HL-60 (cell line): ENCODE measurements around the gene SLFN5.

Source experiments
- DNase-seq, 2 experiments: peaks; one replicate each; pipeline ENCODE4 v3.0.0-alpha.2; 2010 to 2020; ENCODE audit warnings: low read depth in 1 of 2, low spot score in 1 of 2
- H3K27ac ChIP-seq: fragments of 250-450 bp; sonication (Bioruptor Pico); replicated peaks from 2 replicates; pipeline ENCODE4 v1.5.1; 2020; ENCODE audit warnings: mild to moderate bottlenecking, moderate library complexity
- H3K27me3 ChIP-seq: fragments of 250-450 bp; sonication (Bioruptor Pico); 2 replicates; pipeline ENCODE4 v1.5.1; 2021; ENCODE audit warnings: mild to moderate bottlenecking, moderate library complexity; ENCODE audit not compliant: insufficient read depth, poor library complexity, severe bottlenecking
- H3K4me3 ChIP-seq: replicated peaks from 2 replicates; pipeline ENCODE4 v1.5.1; 2011; ENCODE audit warnings: mild to moderate bottlenecking, control low read depth, low read length; ENCODE audit not compliant: insufficient read depth
- GABPA ChIP-seq: IDR thresholded peaks from 2 replicates; pipeline ENCODE4 v1.6.1; 2012; ENCODE audit warnings: low read depth
- POLR2AphosphoS5 ChIP-seq: IDR thresholded peaks from 2 replicates; pipeline ENCODE4 v1.6.1; 2012; ENCODE audit warnings: low read depth
- SPI1 ChIP-seq: IDR thresholded peaks from 2 replicates; pipeline ENCODE4 v1.6.1; 2012; ENCODE audit warnings: low read depth, mild to moderate bottlenecking, borderline replicate concordance
- TF ChIP-seq, protein P1 (sequence below): IDR thresholded peaks from one replicate; pipeline ENCODE4 v1.5.1; 2011; ENCODE audit warnings: low read length, control low read depth, inconsistent platforms; ENCODE audit not compliant: insufficient read depth
- TF ChIP-seq, protein P2 (sequence below): IDR thresholded peaks from 2 replicates; pipeline ENCODE4 v1.6.1; 2012; ENCODE audit warnings: low read depth; ENCODE audit not compliant: insufficient replicate concordance

SLFN5 gene

DNA sequence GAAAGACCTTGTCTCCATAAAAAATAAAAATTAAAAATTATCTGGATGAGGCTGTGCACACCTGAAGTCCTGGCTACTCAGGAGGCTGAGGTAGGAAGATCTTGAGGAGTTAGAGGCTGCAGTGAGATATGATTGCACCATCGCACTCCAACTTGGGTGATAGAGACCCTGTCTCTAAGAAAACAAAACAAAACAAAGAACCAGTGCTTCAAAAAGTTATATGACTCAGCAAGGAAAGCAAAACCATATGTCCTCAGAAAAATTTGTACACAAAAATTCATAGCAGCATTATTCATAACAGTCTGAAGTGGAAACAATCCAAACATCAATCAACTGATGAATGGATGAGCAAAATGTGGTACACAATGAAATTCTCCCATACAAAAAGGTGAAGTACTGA is 48.9 kb downstream of the SLFN5 start:
- Histone ChIP-seq H3K27ac (no peak overlapping the region), H3K27me3 (no peaks in the 10 kb centered on the region), H3K4me3 (no peak overlapping the region)
- no peak for DNase-seq
- TF ChIP-seq, protein P1, sequence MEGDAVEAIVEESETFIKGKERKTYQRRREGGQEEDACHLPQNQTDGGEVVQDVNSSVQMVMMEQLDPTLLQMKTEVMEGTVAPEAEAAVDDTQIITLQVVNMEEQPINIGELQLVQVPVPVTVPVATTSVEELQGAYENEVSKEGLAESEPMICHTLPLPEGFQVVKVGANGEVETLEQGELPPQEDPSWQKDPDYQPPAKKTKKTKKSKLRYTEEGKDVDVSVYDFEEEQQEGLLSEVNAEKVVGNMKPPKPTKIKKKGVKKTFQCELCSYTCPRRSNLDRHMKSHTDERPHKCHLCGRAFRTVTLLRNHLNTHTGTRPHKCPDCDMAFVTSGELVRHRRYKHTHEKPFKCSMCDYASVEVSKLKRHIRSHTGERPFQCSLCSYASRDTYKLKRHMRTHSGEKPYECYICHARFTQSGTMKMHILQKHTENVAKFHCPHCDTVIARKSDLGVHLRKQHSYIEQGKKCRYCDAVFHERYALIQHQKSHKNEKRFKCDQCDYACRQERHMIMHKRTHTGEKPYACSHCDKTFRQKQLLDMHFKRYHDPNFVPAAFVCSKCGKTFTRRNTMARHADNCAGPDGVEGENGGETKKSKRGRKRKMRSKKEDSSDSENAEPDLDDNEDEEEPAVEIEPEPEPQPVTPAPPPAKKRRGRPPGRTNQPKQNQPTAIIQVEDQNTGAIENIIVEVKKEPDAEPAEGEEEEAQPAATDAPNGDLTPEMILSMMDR, result no peak

DNA sequence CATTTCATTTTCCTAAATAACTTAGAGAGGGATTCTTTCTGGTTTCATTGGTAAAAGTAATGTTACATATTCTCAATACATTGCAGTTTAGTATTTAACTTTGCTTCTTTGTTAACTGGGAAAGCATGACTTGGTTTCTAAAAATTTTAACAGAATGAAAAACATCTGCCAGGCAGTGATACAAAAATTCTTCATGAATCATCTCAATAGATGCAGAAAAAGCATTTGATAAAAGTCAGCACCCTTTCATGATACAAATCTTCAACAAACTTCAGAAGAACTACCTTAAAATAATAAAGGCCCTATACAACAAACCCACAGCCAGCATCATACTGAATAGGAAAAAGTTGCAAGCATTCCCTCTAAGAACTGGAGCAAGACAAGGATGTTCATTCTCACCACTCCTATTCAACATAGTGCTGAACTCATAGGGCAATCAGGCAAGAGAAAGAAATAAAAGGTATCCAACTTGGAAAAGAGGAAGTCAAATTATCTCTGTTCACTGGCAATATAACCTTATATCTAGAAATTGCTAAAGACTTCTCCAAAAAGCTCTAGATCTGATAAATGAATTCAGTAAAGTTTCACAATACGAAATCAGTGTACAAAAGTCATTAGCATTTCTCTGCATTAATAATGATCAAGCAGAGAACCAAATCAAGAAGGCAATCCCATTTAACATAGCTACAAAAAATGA is 50.4 kb downstream of the SLFN5 start:
- no peak overlapping the region for H3K4me3 ChIP-seq
- peak; percentile 88 for TF ChIP-seq SPI1
- TF ChIP-seq, protein P1, result no peak
- H3K27me3 ChIP-seq, result no peaks in the 10 kb centered on the region
- no peak for DNase-seq
- no peak overlapping the region for H3K27ac ChIP-seq

DNA sequence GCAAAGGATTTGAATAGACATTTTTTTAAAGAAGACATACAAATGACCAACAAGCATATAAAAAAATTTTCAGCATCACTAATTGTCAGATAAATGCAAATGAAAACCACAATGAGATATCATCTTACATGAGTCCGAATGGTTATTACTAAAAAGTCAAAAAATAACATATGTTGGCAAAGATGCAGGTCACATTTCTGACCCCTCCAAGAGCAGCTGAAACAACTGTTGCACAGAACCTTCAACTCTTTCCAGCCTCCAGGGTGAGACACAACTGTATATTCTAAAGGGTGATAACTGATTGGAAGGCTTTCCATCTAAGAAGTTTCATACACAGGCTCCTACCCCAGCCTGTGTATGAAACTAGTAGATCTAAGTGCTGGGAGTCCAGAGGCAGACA is 51.9 kb downstream of the SLFN5 start:
- no peaks in the 10 kb centered on the region for H3K27me3 ChIP-seq
- no peak overlapping the region for H3K27ac ChIP-seq
- no peak for TF ChIP-seq GABPA
- DNase-seq, result no peak
- H3K4me3 ChIP-seq, result no peak overlapping the region

DNA sequence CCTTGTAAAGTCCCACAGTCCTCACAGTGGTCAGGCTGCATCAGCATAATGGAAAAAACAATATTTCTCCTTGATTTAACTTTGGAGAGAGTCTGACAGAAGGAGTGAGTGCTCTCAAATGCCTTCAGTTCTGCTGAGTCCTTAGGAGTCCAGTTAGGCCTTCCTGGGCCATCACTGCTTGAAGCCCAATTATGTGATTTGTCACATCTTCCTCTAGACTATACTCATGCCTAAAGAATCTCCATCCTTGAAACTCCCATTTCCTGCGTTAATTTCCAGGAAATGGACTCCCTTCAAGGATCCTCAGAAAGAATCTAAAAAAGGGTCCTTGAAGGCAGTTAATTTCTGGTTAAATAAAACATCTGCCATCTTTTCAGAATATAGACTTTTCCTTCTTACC is 52.8 kb downstream of the SLFN5 start:
- H3K27ac ChIP-seq, result no peak overlapping the region
- no peak overlapping the region for H3K4me3 ChIP-seq
- no peak for DNase-seq
- no peak for TF ChIP-seq POLR2AphosphoS5
- no peak for TF ChIP-seq SPI1
- TF ChIP-seq, protein P2, sequence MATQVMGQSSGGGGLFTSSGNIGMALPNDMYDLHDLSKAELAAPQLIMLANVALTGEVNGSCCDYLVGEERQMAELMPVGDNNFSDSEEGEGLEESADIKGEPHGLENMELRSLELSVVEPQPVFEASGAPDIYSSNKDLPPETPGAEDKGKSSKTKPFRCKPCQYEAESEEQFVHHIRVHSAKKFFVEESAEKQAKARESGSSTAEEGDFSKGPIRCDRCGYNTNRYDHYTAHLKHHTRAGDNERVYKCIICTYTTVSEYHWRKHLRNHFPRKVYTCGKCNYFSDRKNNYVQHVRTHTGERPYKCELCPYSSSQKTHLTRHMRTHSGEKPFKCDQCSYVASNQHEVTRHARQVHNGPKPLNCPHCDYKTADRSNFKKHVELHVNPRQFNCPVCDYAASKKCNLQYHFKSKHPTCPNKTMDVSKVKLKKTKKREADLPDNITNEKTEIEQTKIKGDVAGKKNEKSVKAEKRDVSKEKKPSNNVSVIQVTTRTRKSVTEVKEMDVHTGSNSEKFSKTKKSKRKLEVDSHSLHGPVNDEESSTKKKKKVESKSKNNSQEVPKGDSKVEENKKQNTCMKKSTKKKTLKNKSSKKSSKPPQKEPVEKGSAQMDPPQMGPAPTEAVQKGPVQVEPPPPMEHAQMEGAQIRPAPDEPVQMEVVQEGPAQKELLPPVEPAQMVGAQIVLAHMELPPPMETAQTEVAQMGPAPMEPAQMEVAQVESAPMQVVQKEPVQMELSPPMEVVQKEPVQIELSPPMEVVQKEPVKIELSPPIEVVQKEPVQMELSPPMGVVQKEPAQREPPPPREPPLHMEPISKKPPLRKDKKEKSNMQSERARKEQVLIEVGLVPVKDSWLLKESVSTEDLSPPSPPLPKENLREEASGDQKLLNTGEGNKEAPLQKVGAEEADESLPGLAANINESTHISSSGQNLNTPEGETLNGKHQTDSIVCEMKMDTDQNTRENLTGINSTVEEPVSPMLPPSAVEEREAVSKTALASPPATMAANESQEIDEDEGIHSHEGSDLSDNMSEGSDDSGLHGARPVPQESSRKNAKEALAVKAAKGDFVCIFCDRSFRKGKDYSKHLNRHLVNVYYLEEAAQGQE, result no peak
- TF ChIP-seq GABPA, result no peak
- TF ChIP-seq, protein P1, result no peak
- no peaks in the 10 kb centered on the region for H3K27me3 ChIP-seq

DNA sequence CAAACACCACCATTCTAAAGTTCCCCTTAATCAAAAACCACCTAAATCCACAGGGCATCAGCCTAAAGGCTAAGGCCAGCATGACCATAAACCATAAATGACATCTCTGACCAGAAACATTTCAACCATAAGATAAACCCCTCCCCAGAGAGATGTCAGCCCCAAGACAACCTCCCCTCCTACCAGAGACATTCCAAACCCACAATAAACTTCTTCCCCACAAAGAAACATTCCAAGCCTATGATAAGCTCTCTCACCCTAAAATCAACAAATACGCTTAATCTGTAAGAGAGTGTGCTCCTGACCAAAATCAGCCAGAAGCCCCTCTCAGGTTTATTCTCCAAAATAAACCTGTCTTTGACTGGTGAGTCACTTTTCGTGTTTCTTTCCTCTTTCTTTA is 54.8 kb downstream of the SLFN5 start:
- Histone ChIP-seq H3K4me3 (no peak overlapping the region), H3K27me3 (no peaks in the 10 kb centered on the region), H3K27ac (no peak overlapping the region)
- no peak for DNase-seq
- TF ChIP-seq GABPA, result no peak
- TF ChIP-seq, protein P2, result no peak
- TF ChIP-seq, protein P1, result no peak
- TF ChIP-seq SPI1, result no peak
- TF ChIP-seq POLR2AphosphoS5, result no peak
